Panc1 (cell line): ENCODE data around the gene DZIP1.

Source experiments
- POLR2AphosphoS5 ChIP-seq: IDR thresholded peaks from 2 replicates; pipeline ENCODE4 v1.6.1; 2012; ENCODE audit warnings: mild to moderate bottlenecking, low read depth, low read length, moderate library complexity
- SIN3A ChIP-seq: IDR thresholded peaks from 2 replicates; pipeline ENCODE4 v1.6.1; 2012; ENCODE audit warnings: low read depth, mild to moderate bottlenecking, low read length, moderate library complexity, borderline replicate concordance; ENCODE audit not compliant: insufficient read depth
- TCF7L2 ChIP-seq: IDR thresholded peaks from 2 replicates; pipeline ENCODE4 v1.6.1; 2011; ENCODE audit warnings: mild to moderate bottlenecking, low read depth, low read length, inconsistent platforms
- TF ChIP-seq, protein P1 (sequence below): fragments of 450-650 bp; IDR thresholded peaks from 2 replicates; pipeline ENCODE4 v1.5.1; 2017; ENCODE audit warnings: mild to moderate bottlenecking
- TF ChIP-seq, protein P2 (sequence below), 2 experiments: IDR thresholded peaks; 2 replicates each; pipeline ENCODE4 v1.6.1; 2011 to 2012; ENCODE audit warnings: low read depth in 2 of 2, control low read depth in 1 of 2, low read length in 1 of 2, mild to moderate bottlenecking in 1 of 2, moderate library complexity in 1 of 2; ENCODE audit not compliant: insufficient read depth in 1 of 2

DNA sequence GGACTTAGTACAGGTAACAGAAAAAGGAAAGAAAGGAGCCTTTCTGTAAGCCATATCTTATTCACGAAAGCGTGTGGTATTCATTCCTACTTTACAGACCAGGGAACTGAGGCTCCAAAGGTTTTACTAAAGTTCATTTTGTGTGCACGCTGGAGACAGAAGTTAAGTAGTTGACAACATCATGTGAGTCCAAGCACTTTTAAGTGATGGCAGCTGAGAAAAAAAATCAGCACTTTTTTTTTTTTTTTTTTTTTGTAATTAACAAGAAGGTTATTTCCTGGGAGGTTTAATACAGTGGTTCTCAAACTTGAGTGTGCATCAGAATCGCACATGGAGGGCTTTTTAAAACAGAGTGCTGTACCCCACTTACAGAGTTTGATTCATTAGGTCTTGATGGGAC, 34.5 kb upstream of the DZIP1 start:
- TF ChIP-seq, protein P1, sequence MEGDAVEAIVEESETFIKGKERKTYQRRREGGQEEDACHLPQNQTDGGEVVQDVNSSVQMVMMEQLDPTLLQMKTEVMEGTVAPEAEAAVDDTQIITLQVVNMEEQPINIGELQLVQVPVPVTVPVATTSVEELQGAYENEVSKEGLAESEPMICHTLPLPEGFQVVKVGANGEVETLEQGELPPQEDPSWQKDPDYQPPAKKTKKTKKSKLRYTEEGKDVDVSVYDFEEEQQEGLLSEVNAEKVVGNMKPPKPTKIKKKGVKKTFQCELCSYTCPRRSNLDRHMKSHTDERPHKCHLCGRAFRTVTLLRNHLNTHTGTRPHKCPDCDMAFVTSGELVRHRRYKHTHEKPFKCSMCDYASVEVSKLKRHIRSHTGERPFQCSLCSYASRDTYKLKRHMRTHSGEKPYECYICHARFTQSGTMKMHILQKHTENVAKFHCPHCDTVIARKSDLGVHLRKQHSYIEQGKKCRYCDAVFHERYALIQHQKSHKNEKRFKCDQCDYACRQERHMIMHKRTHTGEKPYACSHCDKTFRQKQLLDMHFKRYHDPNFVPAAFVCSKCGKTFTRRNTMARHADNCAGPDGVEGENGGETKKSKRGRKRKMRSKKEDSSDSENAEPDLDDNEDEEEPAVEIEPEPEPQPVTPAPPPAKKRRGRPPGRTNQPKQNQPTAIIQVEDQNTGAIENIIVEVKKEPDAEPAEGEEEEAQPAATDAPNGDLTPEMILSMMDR: no peak
- no peak for TF ChIP-seq POLR2AphosphoS5
- TF ChIP-seq, protein P2, sequence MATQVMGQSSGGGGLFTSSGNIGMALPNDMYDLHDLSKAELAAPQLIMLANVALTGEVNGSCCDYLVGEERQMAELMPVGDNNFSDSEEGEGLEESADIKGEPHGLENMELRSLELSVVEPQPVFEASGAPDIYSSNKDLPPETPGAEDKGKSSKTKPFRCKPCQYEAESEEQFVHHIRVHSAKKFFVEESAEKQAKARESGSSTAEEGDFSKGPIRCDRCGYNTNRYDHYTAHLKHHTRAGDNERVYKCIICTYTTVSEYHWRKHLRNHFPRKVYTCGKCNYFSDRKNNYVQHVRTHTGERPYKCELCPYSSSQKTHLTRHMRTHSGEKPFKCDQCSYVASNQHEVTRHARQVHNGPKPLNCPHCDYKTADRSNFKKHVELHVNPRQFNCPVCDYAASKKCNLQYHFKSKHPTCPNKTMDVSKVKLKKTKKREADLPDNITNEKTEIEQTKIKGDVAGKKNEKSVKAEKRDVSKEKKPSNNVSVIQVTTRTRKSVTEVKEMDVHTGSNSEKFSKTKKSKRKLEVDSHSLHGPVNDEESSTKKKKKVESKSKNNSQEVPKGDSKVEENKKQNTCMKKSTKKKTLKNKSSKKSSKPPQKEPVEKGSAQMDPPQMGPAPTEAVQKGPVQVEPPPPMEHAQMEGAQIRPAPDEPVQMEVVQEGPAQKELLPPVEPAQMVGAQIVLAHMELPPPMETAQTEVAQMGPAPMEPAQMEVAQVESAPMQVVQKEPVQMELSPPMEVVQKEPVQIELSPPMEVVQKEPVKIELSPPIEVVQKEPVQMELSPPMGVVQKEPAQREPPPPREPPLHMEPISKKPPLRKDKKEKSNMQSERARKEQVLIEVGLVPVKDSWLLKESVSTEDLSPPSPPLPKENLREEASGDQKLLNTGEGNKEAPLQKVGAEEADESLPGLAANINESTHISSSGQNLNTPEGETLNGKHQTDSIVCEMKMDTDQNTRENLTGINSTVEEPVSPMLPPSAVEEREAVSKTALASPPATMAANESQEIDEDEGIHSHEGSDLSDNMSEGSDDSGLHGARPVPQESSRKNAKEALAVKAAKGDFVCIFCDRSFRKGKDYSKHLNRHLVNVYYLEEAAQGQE (IDR thresholded peaks at IDR 0.05; ENCODE audit: insufficient read depth in 1 of 2, low read depth in 2 of 2, low read length in 1 of 2): no peak
- no peak for TF ChIP-seq SIN3A
- TF ChIP-seq TCF7L2: no peak
